ENCODE measurements around the gene SYNGR3.

The SYNGR3 gene

GRCh38 chr16:1991948-1992703 lies 2.4 kb downstream of the SYNGR3 start:
- ChIA-PET POLR2A (interaction anchor here (1.5 to 3.3 kb wide), 2 partner anchors 16 to 27 kb away, joined by 6 to 15 read pairs; partner anchors contain the start of gene RPS2), CTCF (interaction anchor here (0.9 kb wide), 1 partner anchor 24 kb away, joined by 3 read pairs; no protein-coding TSS in a partner anchor)
- DNase-seq (ENCODE audit: extremely low spot score): peak; percentile 98
- TF ChIP-seq L3MBTL2 (conservative IDR thresholded peaks at IDR 0.05) (peak; percentile 66), SUZ12 (IDR thresholded peaks at IDR 0.05) (no peak)

GRCh38 chr16:1992704-1993317 lies 3.0 kb downstream of the SYNGR3 start:
- CTCF ChIA-PET: interaction anchor here (0.9 to 3.6 kb wide), 2 partner anchors 11 to 24 kb away, joined by 3 to 13 read pairs; no protein-coding TSS in a partner anchor
- TF ChIP-seq NFRKB (IDR thresholded peaks at IDR 0.05): no peak
- no peak for TF ChIP-seq FOXM1 (IDR thresholded peaks at IDR 0.05; ENCODE audit: borderline replicate concordance)
- TF ChIP-seq SP1 (IDR thresholded peaks at IDR 0.05): no peak
- TF ChIP-seq L3MBTL2 (conservative IDR thresholded peaks at IDR 0.05): no peak
- TF ChIP-seq LEF1 (IDR thresholded peaks at IDR 0.05; ENCODE audit: borderline replicate concordance): no peak
- TF ChIP-seq FOXA1 (IDR thresholded peaks at IDR 0.05): no peak
- TF ChIP-seq BHLHE40 (IDR thresholded peaks at IDR 0.05; ENCODE audit: borderline replicate concordance): no peak
- no peak for TF ChIP-seq CTBP1 (IDR thresholded peaks at IDR 0.05; ENCODE audit: borderline replicate concordance)
- no peak for TF ChIP-seq SUZ12 (IDR thresholded peaks at IDR 0.05)
- TF ChIP-seq FOXK2 (IDR thresholded peaks at IDR 0.05): no peak
- no peak for TF ChIP-seq TARDBP (IDR thresholded peaks at IDR 0.05)
- no peak for TF ChIP-seq ELF4 (IDR thresholded peaks at IDR 0.05)
- no peak for TF ChIP-seq ARNT (IDR thresholded peaks at IDR 0.05)
- no peak for TF ChIP-seq PKNOX1 (IDR thresholded peaks at IDR 0.05)
- POLR2A ChIA-PET: interaction anchor here (1.5 to 3.3 kb wide), 2 partner anchors 15 to 28 kb away, joined by 6 to 15 read pairs; partner anchors contain the start of gene RPS2
- DNase-seq (ENCODE audit: extremely low spot score): no peak

GRCh38 chr16:1993731-1994131 lies 4.0 kb downstream of the SYNGR3 start:
- ChIA-PET POLR2A (interaction anchor here (1.0 kb wide), 2 partner anchors 8 to 10 kb away, joined by 3 read pairs; no protein-coding TSS in a partner anchor), CTCF (interaction anchor here (0.6 to 3.6 kb wide), 4 partner anchors 10 to 128 kb away, joined by 3 to 13 read pairs (median 5); no protein-coding TSS in a partner anchor)
- no peak for TF ChIP-seq FOXM1 (IDR thresholded peaks at IDR 0.05; ENCODE audit: borderline replicate concordance)
- no peak for TF ChIP-seq ELF4 (IDR thresholded peaks at IDR 0.05)
- TF ChIP-seq HDGF (IDR thresholded peaks at IDR 0.05; ENCODE audit: borderline replicate concordance): no peak
- TF ChIP-seq ZNF384 (IDR thresholded peaks at IDR 0.05): no peak
- TF ChIP-seq SUZ12 (IDR thresholded peaks at IDR 0.05): no peak
- no peak for DNase-seq (ENCODE audit: extremely low spot score)

GRCh38 chr16:1997494-1998359 lies 8.0 kb downstream of the SYNGR3 start:
- POLR2A ChIA-PET: interaction anchor here (0.8 to 2.5 kb wide), 3 partner anchors 9 to 33 kb away, joined by 3 to 8 read pairs (median 3); partner anchors contain the start of gene RPS2
- no peak for TF ChIP-seq TARDBP (IDR thresholded peaks at IDR 0.05)
- no peak for TF ChIP-seq NFRKB (IDR thresholded peaks at IDR 0.05)
- TF ChIP-seq L3MBTL2 (conservative IDR thresholded peaks at IDR 0.05): no peak
- TF ChIP-seq LEF1 (IDR thresholded peaks at IDR 0.05; ENCODE audit: borderline replicate concordance): no peak
- TF ChIP-seq ARNT (IDR thresholded peaks at IDR 0.05): no peak
- DNase-seq (ENCODE audit: extremely low spot score): no peak
- CTCF ChIA-PET: interaction anchor here (0.8 kb wide), 1 partner anchor 19 kb away, joined by 4 read pairs; no protein-coding TSS in a partner anchor

- ChIA-PET POLR2A (interaction anchor here (1.4 to 1.7 kb wide), 2 partner anchors 10 to 34 kb away, joined by 3 to 6 read pairs; partner anchors contain the start of gene RPS2), CTCF (no interaction called here)
- DNase-seq (ENCODE audit: extremely low spot score): no peak
- TF ChIP-seq ZNF384 (IDR thresholded peaks at IDR 0.05) (no peak), L3MBTL2 (conservative IDR thresholded peaks at IDR 0.05) (no peak), PKNOX1 (IDR thresholded peaks at IDR 0.05) (no peak), TARDBP (IDR thresholded peaks at IDR 0.05) (no peak), SUZ12 (IDR thresholded peaks at IDR 0.05) (no peak), FOXK2 (IDR thresholded peaks at IDR 0.05) (no peak), BHLHE40 (IDR thresholded peaks at IDR 0.05; ENCODE audit: borderline replicate concordance) (no peak), SP1 (IDR thresholded peaks at IDR 0.05) (no peak), ARNT (IDR thresholded peaks at IDR 0.05) (no peak)
These were observed 8.6 kb downstream of the SYNGR3 start for GRCh38 chr16:1998360-1998835.

Measured in HEK293T (cell line).